Measurements from ENCODE around the gene HTR3D. TPM values are rescaled to one million over a fixed set of nuclear protein-coding genes. Genes with fewer than 3 reads are reported as not detected.
"Not testable (repeated sequence)": the region's sequence is repeated elsewhere in the genome, so short reads cannot be mapped to it uniquely, and the experiment has no call there.

HTR3D gene
- polyA plus RNA-seq, 2 donors: not detected

- 66 to 80% methylated on average over 11 of the region's 11 CpGs for WGBS, 2 donors
- Histone ChIP-seq H3K9me3 (ENCODE audit: control insufficient read depth in 2 of 2, insufficient read depth in 1 of 2, low read depth in 1 of 2, low read length in 1 of 2) (no peaks in the 10 kb centered on the region), H3K4me3 (ENCODE audit: low read depth in 1 of 2, low read length in 2 of 2) (no peak overlapping the region), H3K36me3 (ENCODE audit: control insufficient read depth in 2 of 2, insufficient read depth in 2 of 2, low read length in 1 of 2) (peaks cover 0 to 2% of the 10 kb centered on the region in 2 donors), H3K27ac (ENCODE audit: low read depth in 2 of 2, low read length in 1 of 2) (peak overlapping the region; percentile 69 to 73), H3K27me3 (ENCODE audit: control insufficient read depth in 1 of 2, insufficient read depth in 2 of 2, low read length in 2 of 2) (no peaks in the 10 kb centered on the region), H3K4me1 (ENCODE audit: control insufficient read depth in 2 of 2, insufficient read depth in 2 of 2, low read length in 1 of 2) (peaks cover 3 to 6% of the 10 kb centered on the region in 2 donors)
These were observed 29.1 kb upstream of the HTR3D start for GRCh38 chr3:184002469-184002868.

DNA sequence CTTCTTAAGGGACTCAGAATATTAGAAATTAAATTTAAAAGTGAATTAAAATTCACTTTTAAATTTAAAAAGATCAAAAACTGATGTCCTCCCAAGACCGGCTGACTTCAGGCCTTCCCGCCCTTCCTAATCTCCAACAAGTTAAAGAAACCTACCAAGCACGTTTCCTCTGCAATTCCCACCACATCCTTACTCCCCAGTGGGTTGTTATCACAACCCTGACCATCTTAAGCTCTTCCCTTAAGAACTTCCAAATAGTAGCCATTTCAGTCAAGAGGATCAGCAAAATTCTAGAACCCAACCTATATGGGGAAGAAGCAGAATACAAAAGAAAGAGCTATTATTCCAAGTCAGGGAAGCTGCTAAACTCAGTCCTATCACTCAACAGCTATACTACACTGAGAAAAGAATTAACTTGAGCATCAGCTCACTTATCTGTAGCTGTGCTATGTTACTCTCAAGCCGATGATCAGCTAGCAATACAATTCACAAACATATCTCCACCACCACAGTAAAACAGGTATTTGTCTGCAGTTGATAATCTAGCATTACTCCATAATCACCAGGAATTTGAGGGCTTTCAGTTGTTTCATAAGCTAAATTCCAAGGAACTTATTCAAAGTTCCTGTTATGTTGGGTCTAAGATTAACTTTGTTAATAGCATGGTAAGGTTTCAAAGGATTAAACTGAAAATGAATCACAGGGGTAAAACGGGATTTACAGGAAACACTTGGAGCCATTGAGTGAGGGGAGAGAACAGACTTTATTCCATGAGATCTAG is 28.2 kb upstream of the HTR3D start:
- Histone ChIP-seq H3K27ac (ENCODE audit: low read depth in 2 of 2, low read length in 1 of 2) (peak overlapping the region; percentile 47 to 69), H3K4me3 (ENCODE audit: low read depth in 1 of 2, low read length in 2 of 2) (no peak overlapping the region), H3K36me3 (ENCODE audit: control insufficient read depth in 2 of 2, insufficient read depth in 2 of 2, low read length in 1 of 2) (peaks cover 0 to 2% of the 10 kb centered on the region in 2 donors), H3K27me3 (ENCODE audit: control insufficient read depth in 1 of 2, insufficient read depth in 2 of 2, low read length in 2 of 2) (no peaks in the 10 kb centered on the region), H3K9me3 (ENCODE audit: control insufficient read depth in 2 of 2, insufficient read depth in 1 of 2, low read depth in 1 of 2, low read length in 1 of 2) (no peaks in the 10 kb centered on the region), H3K4me1 (ENCODE audit: control insufficient read depth in 2 of 2, insufficient read depth in 2 of 2, low read length in 1 of 2) (peaks cover 3 to 6% of the 10 kb centered on the region in 2 donors)
- WGBS, 2 donors: 67 to 72% methylated on average over 5 of the region's 5 CpGs

DNA sequence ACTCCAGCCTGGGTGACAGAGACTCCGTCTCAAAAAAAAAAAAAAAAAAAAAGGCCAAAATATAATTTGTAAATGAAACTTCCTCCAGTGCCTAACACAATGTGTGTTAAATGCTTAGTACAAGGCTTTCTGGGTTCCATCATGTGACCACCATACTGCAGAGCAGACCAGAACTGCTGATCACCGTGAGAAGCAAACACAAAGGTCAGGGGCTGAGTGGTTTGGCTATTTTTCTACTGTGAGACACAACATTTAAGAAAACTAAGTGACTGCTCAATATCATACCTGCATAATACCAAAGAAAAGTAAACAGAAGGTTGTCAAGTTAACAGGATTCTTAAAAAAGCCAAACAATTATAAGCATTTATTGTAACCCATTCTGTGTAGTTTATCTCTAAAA is 27.1 kb upstream of the HTR3D start:
- no peaks in the 10 kb centered on the region for H3K27me3 ChIP-seq (ENCODE audit: control insufficient read depth in 1 of 2, insufficient read depth in 2 of 2, low read length in 2 of 2)
- WGBS, 2 donors: 89 to 90% methylated on average over 2 of the region's 2 CpGs
- no peak overlapping the region for H3K4me3 ChIP-seq (ENCODE audit: low read depth in 1 of 2, low read length in 2 of 2)
- peaks cover 0 to 2% of the 10 kb centered on the region in 2 donors for H3K36me3 ChIP-seq (ENCODE audit: control insufficient read depth in 2 of 2, insufficient read depth in 2 of 2, low read length in 1 of 2)
- H3K27ac ChIP-seq (ENCODE audit: low read depth in 2 of 2, low read length in 1 of 2): peak overlapping the region; percentile 43 to 77
- no peaks in the 10 kb centered on the region for H3K9me3 ChIP-seq (ENCODE audit: control insufficient read depth in 2 of 2, insufficient read depth in 1 of 2, low read depth in 1 of 2, low read length in 1 of 2)
- peaks cover 3 to 6% of the 10 kb centered on the region in 2 donors for H3K4me1 ChIP-seq (ENCODE audit: control insufficient read depth in 2 of 2, insufficient read depth in 2 of 2, low read length in 1 of 2)

- Histone ChIP-seq H3K4me3 (ENCODE audit: low read depth in 1 of 2, low read length in 2 of 2) (no peak overlapping the region), H3K4me1 (ENCODE audit: control insufficient read depth in 2 of 2, insufficient read depth in 2 of 2, low read length in 1 of 2) (peaks cover 3 to 6% of the 10 kb centered on the region in 2 donors), H3K9me3 (ENCODE audit: control insufficient read depth in 2 of 2, insufficient read depth in 1 of 2, low read depth in 1 of 2, low read length in 1 of 2) (no peaks in the 10 kb centered on the region), H3K27me3 (ENCODE audit: control insufficient read depth in 1 of 2, insufficient read depth in 2 of 2, low read length in 2 of 2) (no peaks in the 10 kb centered on the region), H3K36me3 (ENCODE audit: control insufficient read depth in 2 of 2, insufficient read depth in 2 of 2, low read length in 1 of 2) (peaks cover 0 to 6% of the 10 kb centered on the region in 2 donors), H3K27ac (ENCODE audit: low read depth in 2 of 2, low read length in 1 of 2) (peak overlapping the region; percentile 60 to 77)
- WGBS, 2 donors: 25 to 30% methylated on average over 11 of the region's 11 CpGs
These were observed 25.5 kb upstream of the HTR3D start for GRCh38 chr3:184005941-184006507.

DNA sequence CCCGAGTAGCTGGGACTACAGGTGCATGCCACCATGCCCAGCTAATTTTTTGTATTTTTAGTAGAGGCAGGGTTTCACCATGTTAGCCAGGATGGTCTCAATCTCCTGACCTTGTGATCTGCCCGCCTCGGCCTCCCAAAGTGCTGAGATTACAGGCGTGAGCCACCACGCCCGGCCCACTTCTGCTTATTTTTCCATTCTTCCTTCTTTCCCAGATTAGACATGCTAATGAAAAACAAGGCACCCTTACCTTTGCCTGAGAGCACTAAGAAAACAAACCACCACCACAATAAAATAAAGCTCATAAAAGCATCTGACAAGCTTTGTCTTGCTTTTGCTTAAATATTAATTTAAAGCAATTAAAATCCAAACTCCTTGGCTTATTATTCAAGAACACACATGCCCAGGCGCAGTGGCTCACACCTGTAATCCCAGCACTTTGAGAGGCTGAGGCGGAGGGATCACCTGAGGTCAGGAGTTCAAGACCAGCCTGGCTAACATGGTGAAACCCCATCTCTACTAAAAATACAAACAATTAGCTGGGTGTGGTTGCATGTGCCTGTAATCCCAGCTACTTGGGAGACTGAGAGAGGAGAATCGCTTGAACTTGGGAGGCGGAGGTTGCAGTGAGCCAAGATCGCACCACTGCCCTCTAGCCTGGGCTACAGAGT is 24.3 kb upstream of the HTR3D start:
- 51 to 73% methylated on average over 11 of the region's 11 CpGs for WGBS, 2 donors
- not testable (repeated sequence) for H3K9me3 ChIP-seq (ENCODE audit: control insufficient read depth in 2 of 2, insufficient read depth in 1 of 2, low read depth in 1 of 2, low read length in 1 of 2); H3K4me1 ChIP-seq (ENCODE audit: control insufficient read depth in 2 of 2, insufficient read depth in 2 of 2, low read length in 1 of 2)

GRCh38 chr3:184008161-184008560 is 23.4 kb upstream of the HTR3D start:
- Histone ChIP-seq H3K27me3 (ENCODE audit: control insufficient read depth in 1 of 2, insufficient read depth in 2 of 2, low read length in 2 of 2) (no peaks in the 10 kb centered on the region), H3K4me3 (ENCODE audit: low read depth in 1 of 2, low read length in 2 of 2) (no peak overlapping the region), H3K9me3 (ENCODE audit: control insufficient read depth in 2 of 2, insufficient read depth in 1 of 2, low read depth in 1 of 2, low read length in 1 of 2) (no peaks in the 10 kb centered on the region), H3K27ac (ENCODE audit: low read depth in 2 of 2, low read length in 1 of 2) (peak overlapping the region; percentile 28 to 36), H3K36me3 (ENCODE audit: control insufficient read depth in 2 of 2, insufficient read depth in 2 of 2, low read length in 1 of 2) (peaks cover 0 to 6% of the 10 kb centered on the region in 2 donors), H3K4me1 (ENCODE audit: control insufficient read depth in 2 of 2, insufficient read depth in 2 of 2, low read length in 1 of 2) (peaks cover 3% of the 10 kb centered on the region in 2 donors)
- WGBS, 2 donors: 39 to 44% methylated on average over 3 of the region's 3 CpGs

More for the DNA sequence above, 24.3 kb upstream of the HTR3D start:
- H3K4me3 ChIP-seq (ENCODE audit: low read depth in 1 of 2, low read length in 2 of 2); H3K27me3 ChIP-seq (ENCODE audit: control insufficient read depth in 1 of 2, insufficient read depth in 2 of 2, low read length in 2 of 2); H3K36me3 ChIP-seq (ENCODE audit: control insufficient read depth in 2 of 2, insufficient read depth in 2 of 2, low read length in 1 of 2): not testable (repeated sequence)
- H3K27ac ChIP-seq (ENCODE audit: low read depth in 2 of 2, low read length in 1 of 2): peak overlapping the region; percentile 22 to 58

DNA sequence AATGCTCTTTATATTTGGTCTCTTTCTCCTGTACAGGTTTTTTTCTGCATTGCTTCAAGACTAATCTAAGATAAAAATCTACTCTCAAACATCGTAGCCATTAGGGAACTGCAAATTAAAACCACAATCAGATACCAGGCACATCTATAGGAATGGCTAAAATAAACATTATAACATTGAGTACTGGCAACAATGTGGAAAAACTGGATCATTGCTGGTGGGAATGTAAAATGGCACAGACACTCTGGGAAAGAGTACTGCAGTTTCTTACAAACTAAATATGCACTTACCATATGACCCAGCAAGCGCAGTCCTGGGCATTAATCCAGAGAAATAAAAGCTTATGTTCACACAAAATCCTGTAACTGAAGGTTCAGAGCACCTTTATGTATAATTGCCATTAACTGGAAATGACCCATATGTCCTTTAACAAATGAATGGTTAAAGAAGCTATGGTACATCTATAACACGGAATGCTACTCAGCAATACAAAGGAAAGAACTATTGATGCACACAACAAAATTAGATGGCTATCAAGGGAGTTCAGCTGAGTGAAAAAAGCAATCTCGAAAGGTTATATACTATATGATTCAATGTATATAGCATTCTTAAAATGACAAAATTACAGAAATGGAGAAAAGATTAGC is 20.2 kb upstream of the HTR3D start:
- Histone ChIP-seq H3K4me1 (ENCODE audit: control insufficient read depth in 2 of 2, insufficient read depth in 2 of 2, low read length in 1 of 2) (no peaks in the 10 kb centered on the region), H3K4me3 (ENCODE audit: low read depth in 1 of 2, low read length in 2 of 2) (no peak overlapping the region), H3K36me3 (ENCODE audit: control insufficient read depth in 2 of 2, insufficient read depth in 2 of 2, low read length in 1 of 2) (peaks cover 0 to 6% of the 10 kb centered on the region in 2 donors), H3K9me3 (ENCODE audit: control insufficient read depth in 2 of 2, insufficient read depth in 1 of 2, low read depth in 1 of 2, low read length in 1 of 2) (no peaks in the 10 kb centered on the region), H3K27ac (ENCODE audit: low read depth in 2 of 2, low read length in 1 of 2) (no peak overlapping the region), H3K27me3 (ENCODE audit: control insufficient read depth in 1 of 2, insufficient read depth in 2 of 2, low read length in 2 of 2) (no peaks in the 10 kb centered on the region)
- WGBS, 2 donors: 64 to 93% methylated on average over 4 of the region's 4 CpGs

DNA sequence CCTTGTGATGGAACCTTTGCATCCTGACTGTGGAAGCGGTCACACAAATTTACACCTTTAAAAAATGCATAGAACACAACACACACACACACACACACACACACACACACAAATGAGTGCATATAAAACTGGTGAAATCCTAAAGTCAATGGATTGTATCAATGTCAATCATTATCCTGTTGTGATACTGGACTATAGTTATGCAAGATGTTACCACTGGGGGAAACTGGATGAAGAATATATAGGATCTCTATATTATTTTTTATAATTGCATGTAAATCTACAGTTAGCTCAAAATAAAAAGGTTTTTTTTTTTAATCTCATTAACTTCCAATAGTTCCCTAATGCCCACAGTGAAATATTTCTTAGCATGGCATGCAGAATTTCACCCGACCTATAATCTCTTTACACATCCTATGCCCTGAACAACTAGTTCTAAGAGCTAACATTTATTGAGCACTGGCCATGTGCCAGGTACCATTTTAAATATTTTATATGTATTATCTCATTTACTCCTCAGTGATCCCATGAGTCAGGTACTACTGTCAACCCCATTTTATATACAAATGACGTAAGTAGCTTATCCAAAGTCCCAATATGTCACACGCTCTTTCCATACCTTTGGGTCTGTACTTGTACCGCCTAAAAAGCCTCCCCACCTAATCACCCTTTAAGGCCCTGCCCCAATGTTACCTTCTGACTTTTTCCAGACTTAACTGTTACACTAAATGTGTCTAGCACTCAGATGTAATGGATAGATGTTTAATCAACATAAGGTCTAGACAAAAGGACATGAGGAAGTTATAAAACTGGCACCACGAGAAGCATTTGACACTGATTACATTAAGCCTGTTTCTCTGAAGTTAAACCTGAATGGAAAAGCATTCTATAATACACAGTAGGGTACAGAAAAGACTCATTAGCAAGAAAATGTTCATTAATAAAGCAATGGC is 19.3 kb upstream of the HTR3D start:
- 87 to 88% methylated on average over 6 of the region's 6 CpGs for WGBS, 2 donors
- no peak overlapping the region for H3K4me3 ChIP-seq (ENCODE audit: low read depth in 1 of 2, low read length in 2 of 2)
- no peaks in the 10 kb centered on the region for H3K4me1 ChIP-seq (ENCODE audit: control insufficient read depth in 2 of 2, insufficient read depth in 2 of 2, low read length in 1 of 2)
- no peaks in the 10 kb centered on the region for H3K9me3 ChIP-seq (ENCODE audit: control insufficient read depth in 2 of 2, insufficient read depth in 1 of 2, low read depth in 1 of 2, low read length in 1 of 2)
- peaks cover 0 to 6% of the 10 kb centered on the region in 2 donors for H3K36me3 ChIP-seq (ENCODE audit: control insufficient read depth in 2 of 2, insufficient read depth in 2 of 2, low read length in 1 of 2)
- H3K27ac ChIP-seq (ENCODE audit: low read depth in 2 of 2, low read length in 1 of 2): no peak overlapping the region
- H3K27me3 ChIP-seq (ENCODE audit: control insufficient read depth in 1 of 2, insufficient read depth in 2 of 2, low read length in 2 of 2): no peaks in the 10 kb centered on the region
